Measurements from ENCODE around the gene HLA-B. TPM values are rescaled to one million over a fixed set of nuclear protein-coding genes. Genes with fewer than 3 reads are reported as not detected.

The HLA-B gene
- total and polyA plus RNA-seq, 4 donors, result 668 to 3,772 (median 1,436) TPM

GRCh38 chr6:31317036-31317435 lies 39.9 kb downstream of the HLA-B start:
- no peaks in the 10 kb centered on the region for H3K9me3 ChIP-seq (ENCODE audit: control insufficient read depth in 4 of 4, insufficient read depth in 3 of 4, low read length in 3 of 4)
- peaks cover 0 to 25% (median 13%) of the 10 kb centered on the region in 3 donors for H3K27me3 ChIP-seq (ENCODE audit: control insufficient read depth in 3 of 3, insufficient read depth in 3 of 3, low read length in 2 of 3)
- DNase-seq (no peak), ATAC-seq (ENCODE audit: insufficient read depth, low FRiP score) (no peak)
- H3K36me3 ChIP-seq (ENCODE audit: control insufficient read depth in 4 of 4, insufficient read depth in 4 of 4, low read length in 4 of 4), result no peaks in the 10 kb centered on the region
- 47 to 73% methylated on average over 2 of the region's 2 CpGs for WGBS, 2 donors
- H3K9ac ChIP-seq (ENCODE audit: insufficient read depth in 1 of 2, low read length in 2 of 2), result no peak overlapping the region
- no peak overlapping the region for H3K4me3 ChIP-seq
- TF ChIP-seq, protein P1, sequence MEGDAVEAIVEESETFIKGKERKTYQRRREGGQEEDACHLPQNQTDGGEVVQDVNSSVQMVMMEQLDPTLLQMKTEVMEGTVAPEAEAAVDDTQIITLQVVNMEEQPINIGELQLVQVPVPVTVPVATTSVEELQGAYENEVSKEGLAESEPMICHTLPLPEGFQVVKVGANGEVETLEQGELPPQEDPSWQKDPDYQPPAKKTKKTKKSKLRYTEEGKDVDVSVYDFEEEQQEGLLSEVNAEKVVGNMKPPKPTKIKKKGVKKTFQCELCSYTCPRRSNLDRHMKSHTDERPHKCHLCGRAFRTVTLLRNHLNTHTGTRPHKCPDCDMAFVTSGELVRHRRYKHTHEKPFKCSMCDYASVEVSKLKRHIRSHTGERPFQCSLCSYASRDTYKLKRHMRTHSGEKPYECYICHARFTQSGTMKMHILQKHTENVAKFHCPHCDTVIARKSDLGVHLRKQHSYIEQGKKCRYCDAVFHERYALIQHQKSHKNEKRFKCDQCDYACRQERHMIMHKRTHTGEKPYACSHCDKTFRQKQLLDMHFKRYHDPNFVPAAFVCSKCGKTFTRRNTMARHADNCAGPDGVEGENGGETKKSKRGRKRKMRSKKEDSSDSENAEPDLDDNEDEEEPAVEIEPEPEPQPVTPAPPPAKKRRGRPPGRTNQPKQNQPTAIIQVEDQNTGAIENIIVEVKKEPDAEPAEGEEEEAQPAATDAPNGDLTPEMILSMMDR (IDR thresholded peaks at IDR 0.05; ENCODE audit: control extremely low read depth, extremely low read depth), result no peak
- no peak overlapping the region for H3K27ac ChIP-seq (ENCODE audit: low read depth in 1 of 2, low read length in 1 of 2)
- H3K4me1 ChIP-seq (ENCODE audit: control insufficient read depth in 5 of 5, insufficient read depth in 5 of 5, low read length in 5 of 5), result no peaks in the 10 kb centered on the region

GRCh38 chr6:31309641-31310040 lies 47.3 kb downstream of the HLA-B start:
- no peak for ATAC-seq (ENCODE audit: insufficient read depth, low FRiP score)
- WGBS, 2 donors, result 85 to 92% methylated on average over 2 of the region's 2 CpGs
- H3K27ac ChIP-seq (ENCODE audit: low read depth in 1 of 2, low read length in 1 of 2), result no peak overlapping the region
- peaks cover 0 to 1% (median 0%) of the 10 kb centered on the region in 5 donors for H3K4me1 ChIP-seq (ENCODE audit: control insufficient read depth in 5 of 5, insufficient read depth in 5 of 5, low read length in 5 of 5)
- TF ChIP-seq, protein P1 (IDR thresholded peaks at IDR 0.05; ENCODE audit: control extremely low read depth, extremely low read depth), result no peak
- H3K27me3 ChIP-seq (ENCODE audit: control insufficient read depth in 3 of 3, insufficient read depth in 3 of 3, low read length in 2 of 3), result peaks cover 0 to 37% (median 21%) of the 10 kb centered on the region in 3 donors
- no peak overlapping the region for H3K4me3 ChIP-seq
- no peaks in the 10 kb centered on the region for H3K36me3 ChIP-seq (ENCODE audit: control insufficient read depth in 4 of 4, insufficient read depth in 4 of 4, low read length in 4 of 4)
- no peak overlapping the region for H3K9ac ChIP-seq (ENCODE audit: insufficient read depth in 1 of 2, low read length in 2 of 2)
- DNase-seq, result no peak
- no peaks in the 10 kb centered on the region for H3K9me3 ChIP-seq (ENCODE audit: control insufficient read depth in 4 of 4, insufficient read depth in 3 of 4, low read length in 3 of 4)

- TF ChIP-seq, protein P1 (IDR thresholded peaks at IDR 0.05; ENCODE audit: control extremely low read depth, extremely low read depth), result no peak
- H3K4me3 ChIP-seq, result no peak overlapping the region
- WGBS, 2 donors, result 45 to 53% methylated on average over 6 of the region's 11 CpGs
- no peaks in the 10 kb centered on the region for H3K9me3 ChIP-seq (ENCODE audit: control insufficient read depth in 4 of 4, insufficient read depth in 3 of 4, low read length in 3 of 4)
- no peak overlapping the region for H3K9ac ChIP-seq (ENCODE audit: insufficient read depth in 1 of 2, low read length in 2 of 2)
- peaks cover 0 to 33% (median 21%) of the 10 kb centered on the region in 3 donors for H3K27me3 ChIP-seq (ENCODE audit: control insufficient read depth in 3 of 3, insufficient read depth in 3 of 3, low read length in 2 of 3)
- H3K27ac ChIP-seq (ENCODE audit: low read depth in 1 of 2, low read length in 1 of 2), result no peak overlapping the region
- peaks cover 0 to 1% (median 0%) of the 10 kb centered on the region in 5 donors for H3K4me1 ChIP-seq (ENCODE audit: control insufficient read depth in 5 of 5, insufficient read depth in 5 of 5, low read length in 5 of 5)
- DNase-seq (no peak), ATAC-seq (ENCODE audit: insufficient read depth, low FRiP score) (no peak)
- H3K36me3 ChIP-seq (ENCODE audit: control insufficient read depth in 4 of 4, insufficient read depth in 4 of 4, low read length in 4 of 4), result no peaks in the 10 kb centered on the region
Measured at GRCh38 chr6:31308845-31309175, 48.2 kb downstream of the HLA-B start.
